Tibial nerve (tissue), 3 donors: Measurements from ENCODE around the gene C1orf167.

Experiments used
- CTCF ChIP-seq, 5 experiments: fragments of 200-600 bp in 3 of 5; fragments of 450-650 bp in 2 of 5; sonication (generic) in 3 of 5; IDR thresholded peaks; one replicate each; pipeline ENCODE4 v1.5.1; 2016 to 2019; ENCODE audit warnings: antibody characterized with exemption in 5 of 5, mild to moderate bottlenecking in 3 of 5, moderate library complexity in 2 of 5
- POLR2A ChIP-seq, 2 donors: fragments of 450-650 bp; IDR thresholded peaks; one replicate each; pipeline ENCODE4 v1.6.1; 2017; ENCODE audit warnings: antibody characterized with exemption in 2 of 2, mild to moderate bottlenecking in 2 of 2, moderate library complexity in 2 of 2

DNA sequence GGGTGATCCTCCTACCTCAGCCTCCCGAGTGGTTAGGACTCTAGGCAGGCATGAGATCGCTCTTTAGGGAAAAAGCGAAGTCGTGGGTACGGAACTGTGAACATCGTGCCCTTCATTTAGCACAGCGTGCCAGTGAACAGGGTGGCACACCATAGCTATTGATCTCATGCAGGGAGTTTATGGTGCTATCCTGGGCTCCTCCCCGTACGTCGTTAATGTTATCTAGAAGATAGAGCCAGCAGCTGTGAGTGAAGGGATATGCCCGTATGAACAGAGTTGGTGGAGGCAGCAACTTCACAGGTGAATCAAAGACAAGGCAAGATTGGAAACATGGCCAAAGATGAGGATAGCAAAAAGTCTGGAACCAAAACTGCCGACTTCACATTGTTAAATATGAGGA, 55.2 kb downstream of the C1orf167 start:
- TF ChIP-seq CTCF (IDR thresholded peaks at IDR 0.05) (no peak), POLR2A (IDR thresholded peaks at IDR 0.05) (no peak)
